ENCODE results near the gene TMEM109. TPM values are rescaled to one million over a fixed set of nuclear protein-coding genes. Genes with fewer than 3 reads are reported as not detected.

The TMEM109 gene
- total and polyA plus RNA-seq, 2 of the 4 experiments (the other 2 are of a cell fraction), result 15.1 to 69.7 TPM

DNA sequence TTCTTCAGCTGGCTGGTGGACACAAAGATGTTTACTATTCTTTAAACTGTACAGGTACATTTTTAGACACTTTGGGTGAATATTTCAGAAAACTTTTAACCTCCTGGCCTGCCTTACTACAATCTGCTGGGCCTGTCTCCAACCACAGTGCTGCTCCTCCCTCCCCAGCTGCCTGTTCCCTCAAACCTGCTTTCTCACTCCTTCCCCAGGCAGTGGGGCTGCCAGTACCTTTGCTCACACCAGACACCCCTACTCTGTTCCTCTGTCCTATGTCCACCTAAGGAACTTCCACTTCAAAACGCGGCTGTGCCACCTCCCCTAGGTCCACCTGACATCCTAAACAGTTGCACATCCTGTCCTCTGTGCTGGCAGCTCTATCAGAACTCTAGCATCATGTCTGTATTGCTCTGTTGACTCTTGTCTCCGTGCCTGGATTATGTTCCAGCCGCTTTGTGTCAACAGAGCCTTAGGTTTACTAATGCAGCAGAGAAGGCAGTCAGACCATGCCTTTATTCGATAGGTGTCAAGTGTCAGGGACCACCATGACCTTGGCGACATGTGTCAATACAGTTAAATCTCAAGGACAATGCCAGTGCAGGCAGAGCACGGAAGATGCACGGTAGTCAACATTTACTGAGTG is 33.2 kb upstream of the TMEM109 start:
- Histone ChIP-seq H2AK9ac (replicated peaks; ENCODE audit: low read depth, low read length, poor library complexity) (no peak overlapping the region), H2AFZ (replicated peaks; ENCODE audit: low read length, poor library complexity) (no peak overlapping the region), H4K5ac (ENCODE audit: low read depth, low read length) (no peak overlapping the region), H3K18ac (ENCODE audit: low read depth, low read length) (no peak overlapping the region), H3K4me3 (ENCODE audit: insufficient read depth, low read depth, low read length) (no peak overlapping the region), H3K23ac (ENCODE audit: low read depth, low read length) (no peak overlapping the region), H4K8ac (ENCODE audit: low read depth in 2 of 2, low read length in 2 of 2) (no peak overlapping the region), H3K4me1 (ENCODE audit: control insufficient read depth, insufficient read depth, low read length) (no peaks in the 10 kb centered on the region), H4K91ac (ENCODE audit: insufficient read depth, low read depth, low read length) (no peak overlapping the region), H3K27ac (ENCODE audit: insufficient read depth, low read length) (no peak overlapping the region), H3K9me3 (ENCODE audit: control insufficient read depth, insufficient read depth, low read length) (no peaks in the 10 kb centered on the region), H4K20me1 (ENCODE audit: insufficient read depth, low read length) (no peaks in the 10 kb centered on the region), H3K27me3 (ENCODE audit: control insufficient read depth, insufficient read depth, low read length) (no peaks in the 10 kb centered on the region), H2AK5ac (ENCODE audit: low read depth, low read length) (no peak overlapping the region), H3K4ac (ENCODE audit: low read depth, low read length) (no peak overlapping the region), H2BK20ac (ENCODE audit: low read depth, low read length) (no peak overlapping the region), H3K4me2 (ENCODE audit: low read depth, low read length) (no peak overlapping the region), H3K14ac (replicated peaks; ENCODE audit: low read depth, low read length) (no peak overlapping the region), H2BK120ac (ENCODE audit: low read depth, low read length) (no peak overlapping the region), H3K36me3 (ENCODE audit: control insufficient read depth, insufficient read depth, low read length) (0 out of 2 replicates have a peak, but pooled peaks cover 2% of the 10 kb centered on the region), H3K79me1 (ENCODE audit: low read depth in 1 of 2, low read length in 2 of 2) (no peaks in the 10 kb centered on the region), H3K56ac (ENCODE audit: extremely low read depth, insufficient read depth, low read length) (no peak overlapping the region), H2BK15ac (ENCODE audit: low read depth, low read length) (no peak overlapping the region), H2BK5ac (ENCODE audit: low read depth, low read length, poor library complexity, severe bottlenecking) (no peak overlapping the region), H3K9ac (ENCODE audit: low read depth, low read length) (no peak overlapping the region), H3K9me1 (ENCODE audit: insufficient read depth, low read length) (no peaks in the 10 kb centered on the region)
- ChIA-PET POLR2A (ENCODE audit: unreplicated experiment) (no interaction called here), CTCF (no interaction called here)
- intact Hi-C loops (cut with micrococcal nuclease) (no loop called here), dilution Hi-C loops (cut with HindIII; ENCODE audit: low sequenced_read_pairs, unreplicated experiment) (no loop called here), in situ Hi-C loops (cut with MboI; ENCODE audit: low sequenced_read_pairs) (no loop called here)
- ATAC-seq (ENCODE audit: low read depth), result no peak
- no peak for DNase-seq
- TF ChIP-seq, protein P1, sequence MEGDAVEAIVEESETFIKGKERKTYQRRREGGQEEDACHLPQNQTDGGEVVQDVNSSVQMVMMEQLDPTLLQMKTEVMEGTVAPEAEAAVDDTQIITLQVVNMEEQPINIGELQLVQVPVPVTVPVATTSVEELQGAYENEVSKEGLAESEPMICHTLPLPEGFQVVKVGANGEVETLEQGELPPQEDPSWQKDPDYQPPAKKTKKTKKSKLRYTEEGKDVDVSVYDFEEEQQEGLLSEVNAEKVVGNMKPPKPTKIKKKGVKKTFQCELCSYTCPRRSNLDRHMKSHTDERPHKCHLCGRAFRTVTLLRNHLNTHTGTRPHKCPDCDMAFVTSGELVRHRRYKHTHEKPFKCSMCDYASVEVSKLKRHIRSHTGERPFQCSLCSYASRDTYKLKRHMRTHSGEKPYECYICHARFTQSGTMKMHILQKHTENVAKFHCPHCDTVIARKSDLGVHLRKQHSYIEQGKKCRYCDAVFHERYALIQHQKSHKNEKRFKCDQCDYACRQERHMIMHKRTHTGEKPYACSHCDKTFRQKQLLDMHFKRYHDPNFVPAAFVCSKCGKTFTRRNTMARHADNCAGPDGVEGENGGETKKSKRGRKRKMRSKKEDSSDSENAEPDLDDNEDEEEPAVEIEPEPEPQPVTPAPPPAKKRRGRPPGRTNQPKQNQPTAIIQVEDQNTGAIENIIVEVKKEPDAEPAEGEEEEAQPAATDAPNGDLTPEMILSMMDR (conservative IDR thresholded peaks at IDR 0.05; ENCODE audit: low read depth, low read length), result no peak
- TF ChIP-seq RFX5 (IDR thresholded peaks at IDR 0.05; ENCODE audit: low read depth, low read length), result no peak
- TF ChIP-seq CEBPB (IDR thresholded peaks at IDR 0.05; ENCODE audit: low read depth, low read length), result no peak
- TF ChIP-seq SMC3 (IDR thresholded peaks at IDR 0.05; ENCODE audit: low read depth, low read length), result no peak
- TF ChIP-seq MXI1 (IDR thresholded peaks at IDR 0.05; ENCODE audit: borderline replicate concordance, low read depth, low read length), result no peak
- no peak for TF ChIP-seq MAZ (IDR thresholded peaks at IDR 0.05; ENCODE audit: borderline replicate concordance, low read depth, low read length)
- TF ChIP-seq, protein P2, sequence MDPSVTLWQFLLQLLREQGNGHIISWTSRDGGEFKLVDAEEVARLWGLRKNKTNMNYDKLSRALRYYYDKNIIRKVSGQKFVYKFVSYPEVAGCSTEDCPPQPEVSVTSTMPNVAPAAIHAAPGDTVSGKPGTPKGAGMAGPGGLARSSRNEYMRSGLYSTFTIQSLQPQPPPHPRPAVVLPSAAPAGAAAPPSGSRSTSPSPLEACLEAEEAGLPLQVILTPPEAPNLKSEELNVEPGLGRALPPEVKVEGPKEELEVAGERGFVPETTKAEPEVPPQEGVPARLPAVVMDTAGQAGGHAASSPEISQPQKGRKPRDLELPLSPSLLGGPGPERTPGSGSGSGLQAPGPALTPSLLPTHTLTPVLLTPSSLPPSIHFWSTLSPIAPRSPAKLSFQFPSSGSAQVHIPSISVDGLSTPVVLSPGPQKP (IDR thresholded peaks at IDR 0.05; ENCODE audit: borderline replicate concordance, low read depth, low read length), result no peak
- no peak for TF ChIP-seq CHD1 (IDR thresholded peaks at IDR 0.05; ENCODE audit: low read depth, low read length)
- TF ChIP-seq RAD21 (IDR thresholded peaks at IDR 0.05; ENCODE audit: low read length), result no peak
- TF ChIP-seq, protein P3, sequence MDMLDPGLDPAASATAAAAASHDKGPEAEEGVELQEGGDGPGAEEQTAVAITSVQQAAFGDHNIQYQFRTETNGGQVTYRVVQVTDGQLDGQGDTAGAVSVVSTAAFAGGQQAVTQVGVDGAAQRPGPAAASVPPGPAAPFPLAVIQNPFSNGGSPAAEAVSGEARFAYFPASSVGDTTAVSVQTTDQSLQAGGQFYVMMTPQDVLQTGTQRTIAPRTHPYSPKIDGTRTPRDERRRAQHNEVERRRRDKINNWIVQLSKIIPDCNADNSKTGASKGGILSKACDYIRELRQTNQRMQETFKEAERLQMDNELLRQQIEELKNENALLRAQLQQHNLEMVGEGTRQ (IDR thresholded peaks at IDR 0.05; ENCODE audit: low read depth, low read length), result no peak
- TF ChIP-seq RCOR1 (IDR thresholded peaks at IDR 0.05; ENCODE audit: insufficient replicate concordance, low read length), result no peak
- no peak for TF ChIP-seq FOS (IDR thresholded peaks at IDR 0.05; ENCODE audit: low read depth, low read length)
- no peak for TF ChIP-seq BHLHE40 (IDR thresholded peaks at IDR 0.05; ENCODE audit: low read depth, low read length)
- no peak for TF ChIP-seq NFE2L2 (IDR thresholded peaks at IDR 0.05; ENCODE audit: low read depth, low read length)
- no peak for TF ChIP-seq POLR2A (IDR thresholded peaks at IDR 0.05; ENCODE audit: low read depth, low read length)
- no peak for TF ChIP-seq MAFK (IDR thresholded peaks at IDR 0.05; ENCODE audit: low read depth, low read length)
- 90% methylated on average over 5 of the region's 8 CpGs; no CpG with 5 or more reads in 1 of the 2 experiments for WGBS, 2 experiments (ENCODE audit: extremely low coverage in 2 of 2, insufficient read length in 1 of 2)
- no TSS peak for BruUV-seq (replicated peaks)
